HL-60 (cell line): ENCODE data around the gene PRDM16.

Source experiments
- DNase-seq, 2 experiments: peaks; one replicate each; pipeline ENCODE4 v3.0.0-alpha.2; 2010 to 2020; ENCODE audit warnings: low read depth in 1 of 2, low spot score in 1 of 2
- H3K27ac ChIP-seq: fragments of 250-450 bp; sonication (Bioruptor Pico); replicated peaks from 2 replicates; pipeline ENCODE4 v1.5.1; 2020; ENCODE audit warnings: mild to moderate bottlenecking, moderate library complexity
- H3K27me3 ChIP-seq: fragments of 250-450 bp; sonication (Bioruptor Pico); 2 replicates; pipeline ENCODE4 v1.5.1; 2021; ENCODE audit warnings: mild to moderate bottlenecking, moderate library complexity; ENCODE audit not compliant: insufficient read depth, poor library complexity, severe bottlenecking
- H3K4me3 ChIP-seq: replicated peaks from 2 replicates; pipeline ENCODE4 v1.5.1; 2011; ENCODE audit warnings: mild to moderate bottlenecking, control low read depth, low read length; ENCODE audit not compliant: insufficient read depth
- GABPA ChIP-seq: IDR thresholded peaks from 2 replicates; pipeline ENCODE4 v1.6.1; 2012; ENCODE audit warnings: low read depth
- POLR2AphosphoS5 ChIP-seq: IDR thresholded peaks from 2 replicates; pipeline ENCODE4 v1.6.1; 2012; ENCODE audit warnings: low read depth
- SPI1 ChIP-seq: IDR thresholded peaks from 2 replicates; pipeline ENCODE4 v1.6.1; 2012; ENCODE audit warnings: low read depth, mild to moderate bottlenecking, borderline replicate concordance
- TF ChIP-seq, protein P1 (sequence below): IDR thresholded peaks from 2 replicates; pipeline ENCODE4 v1.6.1; 2012; ENCODE audit warnings: low read depth; ENCODE audit not compliant: insufficient replicate concordance
- TF ChIP-seq, protein P2 (sequence below): IDR thresholded peaks from one replicate; pipeline ENCODE4 v1.5.1; 2011; ENCODE audit warnings: low read length, control low read depth, inconsistent platforms; ENCODE audit not compliant: insufficient read depth

PRDM16 gene

DNA sequence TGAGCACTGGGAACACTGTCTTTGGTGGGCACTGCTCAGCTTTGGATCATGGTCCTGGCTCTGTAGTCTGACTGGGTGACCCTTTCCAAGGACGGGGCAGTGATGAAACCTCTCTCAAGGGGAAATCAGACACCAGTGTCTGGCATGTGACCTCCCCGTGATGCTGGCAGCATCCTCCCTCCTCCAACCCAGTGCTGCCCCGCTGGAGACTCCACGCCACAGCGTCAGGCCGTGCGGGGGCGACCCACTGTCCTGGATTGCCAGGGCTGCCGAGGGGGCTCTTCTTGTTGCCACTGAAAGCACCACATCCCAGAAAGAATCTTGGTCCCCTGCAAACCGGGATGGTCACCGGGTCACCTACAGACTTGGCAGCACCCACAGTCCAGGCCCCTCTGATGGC, 239.1 kb downstream of the PRDM16 start:
- H3K4me3 ChIP-seq: no peak overlapping the region
- H3K27ac ChIP-seq: no peak overlapping the region
- H3K27me3 ChIP-seq: peaks cover 4% of the 10 kb centered on the region
- no peak for DNase-seq
- TF ChIP-seq GABPA: no peak

DNA sequence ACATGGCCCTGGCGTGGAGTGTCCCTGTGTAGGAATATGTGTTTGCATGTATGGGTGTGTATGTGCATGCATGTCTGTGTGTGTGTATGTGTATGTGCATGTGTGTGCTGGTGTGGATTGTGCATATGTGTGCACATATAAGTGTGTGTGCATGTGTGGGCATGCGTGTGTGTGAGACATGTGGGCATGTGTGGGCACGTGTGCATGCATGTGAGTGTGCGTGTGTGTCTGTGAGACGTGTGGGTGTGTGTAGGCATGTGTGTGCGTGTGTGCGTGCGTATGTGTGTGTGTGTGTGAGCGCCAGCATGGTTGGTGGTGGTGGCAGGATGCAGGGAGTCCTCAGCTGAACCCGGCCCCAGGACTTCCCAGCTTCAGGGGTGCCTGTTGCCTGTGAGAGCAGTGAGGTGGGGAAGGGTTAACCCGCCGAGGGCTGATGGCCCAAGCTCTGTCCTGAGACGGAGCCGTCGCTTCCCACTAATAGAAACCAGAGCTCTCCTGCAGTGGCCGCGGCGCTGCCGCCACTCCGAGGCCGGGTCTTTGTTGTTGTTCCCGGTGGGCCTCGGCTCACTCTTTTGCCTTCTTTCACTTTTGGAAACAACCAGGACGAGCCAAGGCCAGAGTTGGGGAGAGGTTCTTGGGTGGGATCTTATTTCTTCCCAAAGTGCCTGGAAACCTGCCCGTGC, 241.9 kb downstream of the PRDM16 start:
- Histone ChIP-seq H3K27me3 (peaks cover 7% of the 10 kb centered on the region), H3K27ac (no peak overlapping the region), H3K4me3 (no peak overlapping the region)
- DNase-seq: no peak
- TF ChIP-seq POLR2AphosphoS5 (no peak), GABPA (no peak), SPI1 (no peak)
- TF ChIP-seq, protein P1, sequence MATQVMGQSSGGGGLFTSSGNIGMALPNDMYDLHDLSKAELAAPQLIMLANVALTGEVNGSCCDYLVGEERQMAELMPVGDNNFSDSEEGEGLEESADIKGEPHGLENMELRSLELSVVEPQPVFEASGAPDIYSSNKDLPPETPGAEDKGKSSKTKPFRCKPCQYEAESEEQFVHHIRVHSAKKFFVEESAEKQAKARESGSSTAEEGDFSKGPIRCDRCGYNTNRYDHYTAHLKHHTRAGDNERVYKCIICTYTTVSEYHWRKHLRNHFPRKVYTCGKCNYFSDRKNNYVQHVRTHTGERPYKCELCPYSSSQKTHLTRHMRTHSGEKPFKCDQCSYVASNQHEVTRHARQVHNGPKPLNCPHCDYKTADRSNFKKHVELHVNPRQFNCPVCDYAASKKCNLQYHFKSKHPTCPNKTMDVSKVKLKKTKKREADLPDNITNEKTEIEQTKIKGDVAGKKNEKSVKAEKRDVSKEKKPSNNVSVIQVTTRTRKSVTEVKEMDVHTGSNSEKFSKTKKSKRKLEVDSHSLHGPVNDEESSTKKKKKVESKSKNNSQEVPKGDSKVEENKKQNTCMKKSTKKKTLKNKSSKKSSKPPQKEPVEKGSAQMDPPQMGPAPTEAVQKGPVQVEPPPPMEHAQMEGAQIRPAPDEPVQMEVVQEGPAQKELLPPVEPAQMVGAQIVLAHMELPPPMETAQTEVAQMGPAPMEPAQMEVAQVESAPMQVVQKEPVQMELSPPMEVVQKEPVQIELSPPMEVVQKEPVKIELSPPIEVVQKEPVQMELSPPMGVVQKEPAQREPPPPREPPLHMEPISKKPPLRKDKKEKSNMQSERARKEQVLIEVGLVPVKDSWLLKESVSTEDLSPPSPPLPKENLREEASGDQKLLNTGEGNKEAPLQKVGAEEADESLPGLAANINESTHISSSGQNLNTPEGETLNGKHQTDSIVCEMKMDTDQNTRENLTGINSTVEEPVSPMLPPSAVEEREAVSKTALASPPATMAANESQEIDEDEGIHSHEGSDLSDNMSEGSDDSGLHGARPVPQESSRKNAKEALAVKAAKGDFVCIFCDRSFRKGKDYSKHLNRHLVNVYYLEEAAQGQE: no peak
- TF ChIP-seq, protein P2, sequence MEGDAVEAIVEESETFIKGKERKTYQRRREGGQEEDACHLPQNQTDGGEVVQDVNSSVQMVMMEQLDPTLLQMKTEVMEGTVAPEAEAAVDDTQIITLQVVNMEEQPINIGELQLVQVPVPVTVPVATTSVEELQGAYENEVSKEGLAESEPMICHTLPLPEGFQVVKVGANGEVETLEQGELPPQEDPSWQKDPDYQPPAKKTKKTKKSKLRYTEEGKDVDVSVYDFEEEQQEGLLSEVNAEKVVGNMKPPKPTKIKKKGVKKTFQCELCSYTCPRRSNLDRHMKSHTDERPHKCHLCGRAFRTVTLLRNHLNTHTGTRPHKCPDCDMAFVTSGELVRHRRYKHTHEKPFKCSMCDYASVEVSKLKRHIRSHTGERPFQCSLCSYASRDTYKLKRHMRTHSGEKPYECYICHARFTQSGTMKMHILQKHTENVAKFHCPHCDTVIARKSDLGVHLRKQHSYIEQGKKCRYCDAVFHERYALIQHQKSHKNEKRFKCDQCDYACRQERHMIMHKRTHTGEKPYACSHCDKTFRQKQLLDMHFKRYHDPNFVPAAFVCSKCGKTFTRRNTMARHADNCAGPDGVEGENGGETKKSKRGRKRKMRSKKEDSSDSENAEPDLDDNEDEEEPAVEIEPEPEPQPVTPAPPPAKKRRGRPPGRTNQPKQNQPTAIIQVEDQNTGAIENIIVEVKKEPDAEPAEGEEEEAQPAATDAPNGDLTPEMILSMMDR: no peak

DNA sequence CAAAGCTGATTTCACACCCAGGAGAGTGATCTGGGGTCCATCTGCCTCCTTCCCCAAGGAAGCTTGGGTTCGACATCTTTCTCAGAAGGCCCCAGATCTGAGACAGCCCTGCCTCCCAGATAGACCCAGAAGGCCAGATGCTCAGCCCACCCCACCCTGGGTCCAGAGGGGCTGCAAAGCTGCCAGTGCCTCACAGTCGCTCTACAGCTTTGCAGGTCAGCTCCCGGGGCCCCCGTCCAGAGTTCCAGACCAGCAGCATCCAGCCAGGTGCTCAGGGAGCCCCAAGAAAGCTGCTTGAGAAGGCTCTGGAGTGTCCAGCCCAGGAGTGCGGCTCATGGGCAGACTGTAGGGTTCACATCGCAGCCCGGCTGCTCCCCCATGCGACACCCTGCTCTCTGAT, 242.7 kb downstream of the PRDM16 start:
- H3K27me3 ChIP-seq: peaks cover 7% of the 10 kb centered on the region
- no peak for DNase-seq
- H3K4me3 ChIP-seq: no peak overlapping the region
- no peak for TF ChIP-seq POLR2AphosphoS5
- TF ChIP-seq SPI1: no peak
- TF ChIP-seq, protein P2: no peak
- no peak for TF ChIP-seq GABPA
- TF ChIP-seq, protein P1: no peak
- H3K27ac ChIP-seq: no peak overlapping the region

DNA sequence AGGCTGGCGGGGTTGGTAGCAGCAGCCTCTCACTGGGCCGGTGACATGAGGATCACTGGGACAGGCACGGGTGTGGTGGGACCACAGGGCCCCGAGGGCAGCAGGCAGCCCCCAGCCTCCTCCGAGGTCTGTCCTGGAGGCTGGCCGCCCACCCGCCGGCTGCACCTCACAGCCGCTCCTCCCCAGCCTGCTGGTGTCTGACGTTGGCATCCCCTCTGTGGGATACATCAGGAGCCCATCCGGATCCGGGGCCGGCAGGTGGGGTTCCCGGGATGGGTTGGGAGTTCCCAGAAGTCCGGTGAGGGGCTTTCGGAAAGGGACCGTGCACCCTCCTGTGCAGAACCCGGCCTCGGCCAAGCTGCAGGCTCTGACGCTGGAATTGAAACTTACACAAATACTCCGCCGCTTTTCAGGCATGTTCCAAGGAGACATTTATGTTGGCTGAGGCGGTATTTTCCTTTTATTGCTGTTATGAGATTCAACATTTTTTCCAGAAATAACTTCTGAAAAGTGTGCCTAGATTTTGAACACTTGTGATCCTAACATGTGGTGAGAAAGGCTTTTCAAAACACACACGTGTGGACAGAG, 243.4 kb downstream of the PRDM16 start:
- TF ChIP-seq, protein P1: no peak
- no peak for TF ChIP-seq GABPA
- no peak for TF ChIP-seq SPI1
- TF ChIP-seq, protein P2: no peak
- no peak for TF ChIP-seq POLR2AphosphoS5
- H3K27ac ChIP-seq: no peak overlapping the region
- peaks cover 7% of the 10 kb centered on the region for H3K27me3 ChIP-seq
- DNase-seq: no peak
- no peak overlapping the region for H3K4me3 ChIP-seq
